ENCODE measurements around the gene UTP15. TPM values are rescaled to one million over a fixed set of nuclear protein-coding genes. Genes with fewer than 3 reads are reported as not detected.
A peak's percentile ranks its signal among the peaks of the same experiment; 100 is the strongest.

UTP15 gene
- total and polyA plus RNA-seq, 2 of the 4 experiments (the other 2 are of a cell fraction) = 11.4 to 28.0 TPM

- TF ChIP-seq MXI1 (IDR thresholded peaks at IDR 0.05; ENCODE audit: borderline replicate concordance, low read depth, low read length) (no peak), NFE2L2 (IDR thresholded peaks at IDR 0.05; ENCODE audit: low read depth, low read length) (no peak)
Measured at GRCh38 chr5:73629456-73629855, 63.9 kb downstream of the UTP15 start (continued).

GRCh38 chr5:73630765-73631164 is 65.2 kb downstream of the UTP15 start:
- Histone ChIP-seq H2AK9ac (replicated peaks; ENCODE audit: low read depth, low read length, poor library complexity) (no peak overlapping the region), H3K14ac (replicated peaks; ENCODE audit: low read depth, low read length) (no peak overlapping the region), H3K79me1 (ENCODE audit: low read depth in 1 of 2, low read length in 2 of 2) (peaks cover 25 to 69% of the 10 kb centered on the region in 2 experiments), H4K20me1 (ENCODE audit: insufficient read depth, low read length) (no peaks in the 10 kb centered on the region), H3K27ac (ENCODE audit: insufficient read depth, low read length) (no peak overlapping the region), H3K9ac (ENCODE audit: low read depth, low read length) (no peak overlapping the region), H2BK5ac (ENCODE audit: low read depth, low read length, poor library complexity, severe bottlenecking) (no peak overlapping the region), H3K4me2 (ENCODE audit: low read depth, low read length) (no peak overlapping the region), H3K56ac (ENCODE audit: extremely low read depth, insufficient read depth, low read length) (no peak overlapping the region), H3K23ac (ENCODE audit: low read depth, low read length) (0 out of 2 replicates have a peak overlapping the region, but pooled peaks have one; percentile 51), H2BK15ac (ENCODE audit: low read depth, low read length) (no peak overlapping the region), H3K4me1 (ENCODE audit: control insufficient read depth, insufficient read depth, low read length) (no peaks in the 10 kb centered on the region; the same call in 1 of the 2 replicates), H3K9me1 (ENCODE audit: insufficient read depth, low read length) (peaks cover 6% of the 10 kb centered on the region; the same call in 1 of the 2 replicates), H3K9me3 (ENCODE audit: control insufficient read depth, insufficient read depth, low read length) (no peaks in the 10 kb centered on the region), H3K4ac (ENCODE audit: low read depth, low read length) (no peak overlapping the region), H2AFZ (replicated peaks; ENCODE audit: low read length, poor library complexity) (no peak overlapping the region), H3K27me3 (ENCODE audit: control insufficient read depth, insufficient read depth, low read length) (no peaks in the 10 kb centered on the region), H3K4me3 (ENCODE audit: insufficient read depth, low read depth, low read length) (no peak overlapping the region), H3K36me3 (ENCODE audit: control insufficient read depth, insufficient read depth, low read length) (no peaks in the 10 kb centered on the region), H2AK5ac (ENCODE audit: low read depth, low read length) (no peak overlapping the region), H4K8ac (ENCODE audit: low read depth in 2 of 2, low read length in 2 of 2) (no peak overlapping the region), H2BK120ac (ENCODE audit: low read depth, low read length) (no peak overlapping the region), H3K18ac (ENCODE audit: low read depth, low read length) (no peak overlapping the region), H2BK20ac (ENCODE audit: low read depth, low read length) (no peak overlapping the region), H4K91ac (ENCODE audit: insufficient read depth, low read depth, low read length) (no peak overlapping the region), H4K5ac (ENCODE audit: low read depth, low read length) (no peak overlapping the region)
- in situ Hi-C loops (cut with MboI; ENCODE audit: low sequenced_read_pairs) = no loop called here
- no peak for TF ChIP-seq CTCF (conservative IDR thresholded peaks at IDR 0.05; ENCODE audit: low read depth, low read length)
- no peak for TF ChIP-seq FOS (IDR thresholded peaks at IDR 0.05; ENCODE audit: low read depth, low read length)
- TF ChIP-seq RAD21 (IDR thresholded peaks at IDR 0.05; ENCODE audit: low read length) = no peak
- no peak for TF ChIP-seq CEBPB (IDR thresholded peaks at IDR 0.05; ENCODE audit: low read depth, low read length)
- TF ChIP-seq ELK1 (IDR thresholded peaks at IDR 0.05; ENCODE audit: borderline replicate concordance, low read depth, low read length) = no peak
- ChIA-PET CTCF (no interaction called here), POLR2A (ENCODE audit: unreplicated experiment) (no interaction called here)
- BruUV-seq (replicated peaks) = no TSS peak
- dilution Hi-C loops (cut with HindIII; ENCODE audit: low sequenced_read_pairs, unreplicated experiment) = no loop called here
- intact Hi-C loops (cut with micrococcal nuclease) = no loop called here
- DNase-seq = no peak
- no peak for ATAC-seq (ENCODE audit: low read depth)

Measured in IMR-90 (cell line).